ENCODE data around the gene STEAP3.

- TF ChIP-seq POLR2A (IDR thresholded peaks at IDR 0.05) = no peak
- no peak for TF ChIP-seq CTCF (IDR thresholded peaks at IDR 0.05)
These were observed 25.7 kb downstream of the STEAP3 start for GRCh38 chr2:119249311-119249710.

Measured in suprapubic skin (tissue), 3 donors.